HG03439 (cell line): ENCODE results near the gene PDZRN3.

Experiments used
- ATAC-seq: cut with Tn5 transposase; IDR thresholded peaks from one replicate; pipeline ENCODE4 v1.9.1; 2021; ENCODE audit warnings: mild to moderate bottlenecking, moderate library complexity; ENCODE audit not compliant: unreplicated experiment

PDZRN3 gene

GRCh38 chr3:73401059-73401458, 223.7 kb downstream of the PDZRN3 start:
- no peak for ATAC-seq

DNA sequence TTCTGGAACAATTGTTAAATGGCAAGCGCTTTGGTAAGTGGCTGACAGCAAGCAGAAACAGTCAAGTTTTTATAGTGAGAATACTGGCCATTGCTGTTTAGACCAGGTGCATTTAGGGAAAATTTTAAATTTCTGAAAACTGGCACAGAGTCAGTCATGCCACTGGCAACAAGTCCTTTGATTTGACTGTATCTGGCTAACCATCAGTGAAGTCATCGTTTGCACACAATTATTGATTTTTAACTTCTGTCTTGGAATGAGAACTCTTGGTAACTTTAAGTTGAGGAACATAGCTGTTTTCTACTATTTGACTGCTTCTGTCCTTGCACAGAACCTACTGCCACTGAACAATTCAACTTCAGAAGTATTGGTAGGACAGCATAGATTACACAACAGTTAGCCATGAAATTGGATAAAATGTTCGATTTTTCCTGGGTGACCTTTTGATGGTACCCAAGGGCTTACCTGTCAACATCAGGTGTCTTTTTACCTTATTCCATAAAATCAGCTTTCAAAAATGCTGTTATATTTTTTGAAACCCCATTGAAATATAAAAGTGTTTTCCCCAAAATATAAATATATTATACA, 225.0 kb downstream of the PDZRN3 start:
- no peak for ATAC-seq

DNA sequence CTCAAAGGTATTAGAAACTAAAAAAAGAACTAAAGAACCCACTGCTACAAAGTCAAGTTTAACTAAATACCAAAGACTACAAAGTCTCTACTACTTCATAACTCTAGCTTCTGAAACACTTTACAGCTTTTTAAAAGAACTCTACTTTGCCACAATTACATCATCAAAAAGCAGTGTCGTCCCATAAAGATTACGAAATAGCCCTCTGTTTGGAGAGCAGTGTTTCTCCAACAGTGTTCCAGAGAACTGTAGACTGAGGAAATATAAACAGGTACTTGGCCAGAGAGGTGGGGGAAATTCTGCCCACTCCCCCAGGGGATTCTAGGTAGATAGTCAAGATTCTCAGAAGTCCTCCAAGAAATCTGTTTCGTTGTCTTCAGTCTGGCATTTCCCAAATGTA, 225.6 kb downstream of the PDZRN3 start:
- no peak for ATAC-seq

DNA sequence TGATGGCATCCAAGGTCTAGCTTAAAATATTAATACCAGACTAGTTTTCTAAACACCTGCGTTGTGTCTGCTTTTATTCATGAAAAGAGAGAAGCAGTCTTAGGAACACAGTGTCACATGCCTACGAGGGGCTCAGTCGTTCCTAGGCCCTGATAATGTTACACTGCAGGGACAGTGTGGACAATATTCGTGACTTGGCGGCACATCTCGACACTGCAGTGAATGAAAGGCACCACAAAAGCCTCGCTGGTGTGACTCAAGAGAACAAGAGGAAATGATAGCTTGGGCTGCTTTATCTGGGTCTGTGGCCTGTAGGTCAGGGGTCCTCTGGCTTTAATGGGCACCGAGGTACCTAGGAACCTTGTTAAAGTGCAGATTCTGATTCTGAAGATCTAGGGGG, 226.7 kb downstream of the PDZRN3 start:
- ATAC-seq: no peak

- ATAC-seq: no peak
Measured at GRCh38 chr3:73394240-73394639, 230.5 kb downstream of the PDZRN3 start.

- no peak for ATAC-seq
Measured at GRCh38 chr3:73393005-73393404, 231.7 kb downstream of the PDZRN3 start.

- ATAC-seq: no peak
Measured at GRCh38 chr3:73391984-73392383, 232.8 kb downstream of the PDZRN3 start.

GRCh38 chr3:73389928-73390327, 234.8 kb downstream of the PDZRN3 start:
- ATAC-seq: no peak

- no peak for ATAC-seq
Measured at GRCh38 chr3:73389117-73389813, 235.5 kb downstream of the PDZRN3 start.

DNA sequence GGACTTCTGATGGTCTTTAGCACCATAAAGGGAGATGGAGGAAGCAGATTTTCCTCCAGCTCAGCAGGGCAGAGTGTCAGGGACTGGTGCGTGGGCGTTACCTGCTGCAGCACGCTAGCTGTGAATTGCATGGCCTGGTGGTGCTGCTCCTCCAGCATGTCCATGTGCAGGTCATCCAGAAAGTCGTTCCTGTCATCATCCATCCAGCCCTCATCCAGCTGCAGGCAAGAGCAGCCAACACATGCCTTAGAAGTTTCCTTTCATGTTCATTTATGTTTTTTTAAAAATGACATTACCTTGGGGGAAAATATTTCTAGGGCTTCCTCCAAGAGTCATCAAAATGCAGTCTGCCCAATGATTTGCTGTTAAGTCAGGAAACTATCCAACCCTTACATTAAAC, 239.2 kb downstream of the PDZRN3 start:
- no peak for ATAC-seq

- ATAC-seq: no peak
Measured at GRCh38 chr3:73384091-73384906, 240.4 kb downstream of the PDZRN3 start.

GRCh38 chr3:73383470-73384049, 241.2 kb downstream of the PDZRN3 start:
- ATAC-seq: no peak

DNA sequence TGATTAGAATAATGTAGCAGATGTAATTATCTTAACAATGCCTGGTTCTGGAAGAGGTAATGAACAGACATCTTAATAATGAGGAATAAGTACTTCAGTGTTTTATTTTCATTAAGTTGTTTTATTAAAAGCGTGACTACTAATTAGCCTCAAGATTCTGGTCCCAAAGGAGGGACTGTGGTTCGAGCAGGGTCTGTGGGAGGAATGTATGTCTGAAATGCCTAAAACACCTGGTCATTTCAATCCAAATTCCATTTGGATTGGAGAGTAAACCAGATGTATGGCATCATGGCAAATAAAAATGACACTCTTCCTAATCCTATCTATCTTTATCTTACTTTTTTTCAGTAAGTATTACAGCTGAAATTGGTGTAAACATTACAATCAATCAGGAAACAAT, 243.2 kb downstream of the PDZRN3 start:
- ATAC-seq: no peak

GRCh38 chr3:73380735-73381532, 243.8 kb downstream of the PDZRN3 start:
- no peak for ATAC-seq

- ATAC-seq: no peak
Measured at GRCh38 chr3:73379465-73379864, 245.3 kb downstream of the PDZRN3 start.

DNA sequence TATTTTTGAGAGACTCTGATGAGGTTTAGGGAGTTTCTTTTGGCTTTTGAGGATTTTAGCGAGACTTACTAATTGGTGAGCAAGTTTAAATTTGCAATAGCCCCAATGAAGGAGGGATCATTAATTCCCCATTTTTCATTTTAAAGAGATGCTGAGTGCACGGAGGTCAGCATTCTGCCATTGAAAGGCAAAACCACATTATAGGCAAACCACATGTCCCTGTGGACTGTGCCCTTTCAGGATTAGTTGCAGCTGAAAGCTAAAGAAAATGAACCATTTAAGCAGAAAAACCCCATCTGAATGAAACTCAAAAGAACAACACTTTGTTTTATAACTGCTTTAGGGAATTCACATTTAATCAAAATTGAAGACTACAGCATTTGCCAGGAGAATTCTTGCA, 246.5 kb downstream of the PDZRN3 start:
- no peak for ATAC-seq

- no peak for ATAC-seq
Measured at GRCh38 chr3:73365756-73366397, 258.9 kb downstream of the PDZRN3 start.

DNA sequence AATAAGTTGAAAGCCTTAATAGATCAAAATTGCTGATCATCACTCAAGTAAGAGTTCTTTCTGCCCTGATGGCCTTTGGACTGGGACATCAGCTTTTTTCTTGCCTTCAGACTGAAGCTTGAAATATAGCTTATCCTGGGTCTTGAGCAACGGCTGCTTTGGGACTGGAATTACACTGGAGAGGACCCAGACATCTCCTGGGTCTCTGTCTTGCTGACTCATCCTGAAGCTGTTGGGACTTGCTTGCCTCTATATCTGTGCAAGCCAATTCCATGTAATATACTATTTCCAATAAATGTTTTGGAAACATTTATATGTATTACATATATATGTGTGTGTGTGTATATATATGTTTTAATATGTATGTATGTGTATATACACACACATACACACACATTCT, 260.2 kb downstream of the PDZRN3 start:
- ATAC-seq: no peak

DNA sequence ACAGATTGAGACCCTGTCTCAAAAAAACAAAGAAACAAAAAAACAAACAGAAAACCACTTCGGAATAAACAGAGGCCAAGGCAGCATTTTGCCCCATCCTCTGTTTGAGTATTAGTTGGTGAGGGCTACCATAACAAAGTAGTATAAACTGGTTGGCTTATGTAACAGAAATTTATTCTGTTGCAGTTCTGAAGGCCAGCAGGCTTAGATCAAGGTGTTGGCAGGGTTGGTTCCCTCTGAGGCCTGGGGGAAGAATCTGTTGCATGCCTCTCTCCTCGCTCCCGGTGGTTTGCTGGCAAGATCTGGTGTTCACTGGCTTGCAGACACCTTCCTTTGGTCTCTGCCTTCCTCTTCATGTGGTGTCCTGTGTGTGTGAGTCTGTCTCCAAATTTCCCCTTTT, 261.6 kb downstream of the PDZRN3 start:
- no peak for ATAC-seq

DNA sequence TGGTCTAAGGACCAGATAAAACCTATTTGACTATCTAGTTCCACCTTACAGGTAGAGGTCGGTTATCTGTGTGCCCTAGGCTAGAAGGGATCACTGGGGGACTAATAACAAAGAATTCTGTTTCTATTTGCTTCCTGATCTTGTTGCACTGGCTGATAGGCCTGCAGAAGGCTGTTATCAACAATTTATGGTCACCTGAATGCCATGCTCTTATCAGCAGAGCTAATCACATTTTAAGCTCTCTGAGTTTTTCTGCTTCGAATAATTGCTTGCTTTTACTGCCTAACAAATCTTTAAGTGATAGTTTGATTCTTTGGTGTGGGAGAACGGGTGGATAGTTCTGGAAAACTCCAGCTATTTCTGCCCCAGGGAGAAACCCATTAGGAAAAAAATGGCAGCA, 263.1 kb downstream of the PDZRN3 start:
- no peak for ATAC-seq
